Erythroblast (primary cell): Measurements from ENCODE around the gene WFDC6.

Source experiments
- GATA1 ChIP-seq: IDR thresholded peaks from 2 replicates; pipeline ENCODE4 v1.6.1; 2011; ENCODE audit warnings: low read depth, mild to moderate bottlenecking, control low read depth, low read length, moderate library complexity
- POLR2A ChIP-seq: IDR thresholded peaks from 2 replicates; pipeline ENCODE4 v1.6.1; 2011; ENCODE audit warnings: mild to moderate bottlenecking, low read length

DNA sequence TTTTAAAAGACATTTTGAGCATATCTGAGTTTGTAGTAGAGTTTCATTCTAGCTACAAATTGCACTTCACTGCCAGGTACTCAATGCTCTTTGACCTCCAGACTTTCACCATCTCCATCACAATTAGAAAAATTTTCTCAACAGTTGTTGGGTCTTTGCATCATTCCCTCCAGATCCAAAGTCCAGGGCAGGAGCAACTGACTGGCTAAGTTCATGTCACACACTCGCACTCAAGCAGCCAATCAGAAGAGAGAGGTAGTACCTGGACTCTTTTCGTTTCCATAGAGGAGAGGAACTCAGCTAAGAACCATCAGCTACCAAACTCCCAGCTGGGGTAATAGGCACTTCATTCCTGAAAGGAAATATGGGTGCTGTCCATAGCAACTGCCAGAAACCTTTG lies 32.9 kb downstream of the WFDC6 start:
- no peak for TF ChIP-seq POLR2A
- TF ChIP-seq GATA1 = no peak
